ENCODE data around the gene CYSRT1. TPM values are rescaled to one million over a fixed set of nuclear protein-coding genes. Genes with fewer than 3 reads are reported as not detected.
A peak's percentile ranks its signal among the peaks of the same experiment; 100 is the strongest.
"Not testable (repeated sequence)": the region's sequence is repeated elsewhere in the genome, so short reads cannot be mapped to it uniquely, and the experiment has no call there.

CYSRT1 gene
- total RNA-seq, 3 donors from 2014 or later: 0.29 to 0.66 (median 0.32) TPM

GRCh38 chr9:137240841-137241489 lies 16.0 kb downstream of the CYSRT1 start, which contains the start of gene TUBB4B:
Gene TUBB4B (plus strand): TSS chr9:137241287. CDS start chr9:137241361, 74 bp downstream.
- Histone ChIP-seq H3K4me1 (peaks cover 5 to 26% of the 10 kb centered on the region in 2 donors), H3K27me3 (peaks cover 0 to under 1% of the 10 kb centered on the region in 2 donors), H3K27ac (peak within 1 kb of the TSS; percentile 91 to 99), H3K36me3 (no peaks in the 10 kb centered on the region), H3K4me3 (peak within 1 kb of the TSS; percentile 71 to 98 (median 76)), H3K9me3 (no peaks in the 10 kb centered on the region)
- intact Hi-C loops (cut with DNase I; ENCODE audit: low total_unique reads): no loop called here
- peak; percentile 99 to 100 for DNase-seq (ENCODE audit: low spot score in 2 of 2)
- TF ChIP-seq POLR2AphosphoS5 (IDR thresholded peaks at IDR 0.05) (peak; percentile 100), CTCF (IDR thresholded peaks at IDR 0.05) (peak; percentile 3 to 31 (median 10)), POLR2A (IDR thresholded peaks at IDR 0.05) (peak; percentile 99)

DNA sequence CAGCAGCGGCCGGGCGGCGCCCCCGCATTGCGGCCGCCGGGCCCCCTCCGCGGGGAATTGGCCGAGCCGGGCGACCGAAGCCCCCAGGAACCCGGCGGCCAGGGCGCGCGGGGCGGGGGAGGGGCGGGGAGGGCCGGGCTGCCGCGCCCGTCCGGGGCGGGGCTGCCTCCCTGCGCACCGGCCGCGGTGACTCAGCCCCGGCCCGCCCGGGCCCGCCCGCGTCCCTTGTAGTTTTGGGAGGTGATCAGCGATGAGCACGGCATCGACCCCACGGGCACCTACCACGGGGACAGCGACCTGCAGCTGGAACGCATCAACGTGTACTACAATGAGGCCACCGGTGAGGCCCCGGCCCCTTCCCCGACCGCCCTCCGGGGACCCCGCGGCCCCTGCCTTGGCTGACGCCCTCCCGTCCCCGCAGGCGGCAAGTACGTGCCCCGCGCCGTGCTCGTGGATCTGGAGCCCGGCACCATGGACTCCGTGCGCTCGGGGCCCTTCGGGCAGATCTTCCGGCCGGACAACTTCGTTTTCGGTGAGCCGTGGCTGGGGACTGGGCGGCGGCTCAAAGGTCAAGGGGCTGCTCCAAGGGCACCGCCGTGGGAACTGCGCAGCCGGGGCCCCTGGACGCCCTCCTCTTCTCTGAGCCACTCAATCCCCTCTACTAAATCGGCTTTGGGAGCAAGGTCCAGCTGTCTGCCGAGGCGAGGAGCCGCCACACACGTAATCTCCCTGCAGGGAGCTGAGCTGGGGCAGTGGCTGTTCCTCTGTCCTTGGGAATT lies 16.7 kb downstream of the CYSRT1 start:
- intact Hi-C loops (cut with DNase I; ENCODE audit: low total_unique reads): no loop called here
- H3K4me1 ChIP-seq: peaks cover 5 to 19% of the 10 kb centered on the region in 2 donors

DNA sequence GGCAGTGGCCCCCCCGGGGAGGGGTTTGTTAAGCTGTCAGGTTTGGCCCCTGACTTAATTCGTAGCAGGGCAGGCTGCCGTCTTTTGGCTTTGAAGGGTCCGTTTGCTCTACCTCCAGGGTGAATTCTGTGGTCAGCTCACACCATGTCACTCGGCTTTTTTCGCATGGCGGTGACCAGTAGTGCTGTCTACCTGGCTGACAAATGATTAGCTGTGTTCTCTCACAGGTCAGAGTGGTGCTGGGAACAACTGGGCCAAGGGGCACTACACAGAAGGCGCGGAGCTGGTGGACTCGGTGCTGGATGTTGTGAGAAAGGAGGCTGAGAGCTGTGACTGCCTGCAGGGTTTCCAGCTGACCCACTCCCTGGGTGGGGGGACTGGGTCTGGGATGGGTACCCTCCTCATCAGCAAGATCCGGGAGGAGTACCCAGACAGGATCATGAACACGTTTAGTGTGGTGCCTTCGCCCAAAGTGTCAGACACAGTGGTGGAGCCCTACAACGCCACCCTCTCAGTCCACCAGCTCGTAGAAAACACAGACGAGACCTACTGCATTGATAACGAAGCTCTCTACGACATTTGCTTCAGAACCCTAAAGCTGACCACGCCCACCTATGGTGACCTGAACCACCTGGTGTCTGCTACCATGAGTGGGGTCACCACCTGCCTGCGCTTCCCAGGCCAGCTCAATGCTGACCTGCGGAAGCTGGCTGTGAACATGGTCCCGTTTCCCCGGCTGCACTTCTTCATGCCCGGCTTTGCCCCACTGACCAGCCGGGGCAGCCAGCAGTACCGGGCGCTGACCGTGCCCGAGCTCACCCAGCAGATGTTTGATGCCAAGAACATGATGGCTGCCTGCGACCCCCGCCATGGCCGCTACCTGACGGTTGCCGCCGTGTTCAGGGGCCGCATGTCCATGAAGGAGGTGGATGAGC lies 17.6 kb downstream of the CYSRT1 start:
- no peaks in the 10 kb centered on the region for H3K9me3 ChIP-seq
- peak overlapping the region; percentile 71 to 98 (median 76) for H3K4me3 ChIP-seq
- intact Hi-C loops (cut with DNase I; ENCODE audit: low total_unique reads): no loop called here
- no peaks in the 10 kb centered on the region for H3K27me3 ChIP-seq
- no peak for DNase-seq (ENCODE audit: low spot score in 2 of 2)
- peaks cover 5 to 14% of the 10 kb centered on the region in 2 donors for H3K4me1 ChIP-seq
- no peak for TF ChIP-seq CTCF (IDR thresholded peaks at IDR 0.05)
- no peak for TF ChIP-seq POLR2A (IDR thresholded peaks at IDR 0.05)
- TF ChIP-seq POLR2AphosphoS5 (IDR thresholded peaks at IDR 0.05): peak in 1 of 3 donors; percentile 54
- peak overlapping the region; percentile 83 to 99 for H3K27ac ChIP-seq
- no peaks in the 10 kb centered on the region for H3K36me3 ChIP-seq

More for the DNA sequence above, 16.7 kb downstream of the CYSRT1 start:
- TF ChIP-seq POLR2A (IDR thresholded peaks at IDR 0.05) (no peak), POLR2AphosphoS5 (IDR thresholded peaks at IDR 0.05) (peak in 1 of 3 donors; percentile 48), CTCF (IDR thresholded peaks at IDR 0.05) (no peak)
- H3K27me3 ChIP-seq: no peaks in the 10 kb centered on the region
- H3K4me3 ChIP-seq: peak overlapping the region; percentile 71 to 98 (median 76)
- DNase-seq (ENCODE audit: low spot score in 2 of 2): peak in 1 of 2 donors; percentile 51
- H3K27ac ChIP-seq: peak overlapping the region; percentile 83 to 99
- no peaks in the 10 kb centered on the region for H3K9me3 ChIP-seq
- H3K36me3 ChIP-seq: no peaks in the 10 kb centered on the region

DNA sequence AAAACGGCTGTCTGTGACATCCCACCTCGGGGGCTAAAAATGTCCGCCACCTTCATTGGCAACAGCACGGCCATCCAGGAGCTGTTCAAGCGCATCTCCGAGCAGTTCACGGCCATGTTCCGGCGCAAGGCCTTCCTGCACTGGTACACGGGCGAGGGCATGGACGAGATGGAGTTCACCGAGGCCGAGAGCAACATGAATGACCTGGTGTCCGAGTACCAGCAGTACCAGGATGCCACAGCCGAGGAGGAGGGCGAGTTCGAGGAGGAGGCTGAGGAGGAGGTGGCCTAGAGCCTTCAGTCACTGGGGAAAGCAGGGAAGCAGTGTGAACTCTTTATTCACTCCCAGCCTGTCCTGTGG lies 18.3 kb downstream of the CYSRT1 start:
- H3K4me3 ChIP-seq; DNase-seq (ENCODE audit: low spot score in 2 of 2); H3K27me3 ChIP-seq; H3K4me1 ChIP-seq; H3K36me3 ChIP-seq; intact Hi-C loops (cut with DNase I; ENCODE audit: low total_unique reads); H3K9me3 ChIP-seq: not testable (repeated sequence)
- peak overlapping the region in 1 of 2 donors; percentile 30 for H3K27ac ChIP-seq
